Epithelial cell of proximal tubule (primary cell): ENCODE data around the gene ATP2B3. TPM values are rescaled to one million over a fixed set of nuclear protein-coding genes. Genes with fewer than 3 reads are reported as not detected.
A peak's percentile ranks its signal among the peaks of the same experiment; 100 is the strongest.
"Not testable (repeated sequence)": the region's sequence is repeated elsewhere in the genome, so short reads cannot be mapped to it uniquely, and the experiment has no call there.

Experiments
- DNase-seq: peaks from one replicate; pipeline ENCODE4 v3.0.0-alpha.2; 2011; ENCODE audit warnings: low read depth
- H3K4me3 ChIP-seq: 2 replicates; pipeline ENCODE4 v1.5.1; 2011; ENCODE audit warnings: low read depth, mild to moderate bottlenecking, low read length
- CTCF ChIP-seq: conservative IDR thresholded peaks from 2 replicates; pipeline ENCODE4 v1.5.1; 2012; ENCODE audit warnings: low read depth, mild to moderate bottlenecking, low read length
- total RNA-seq: library from RNA; depleted of rRNA; stranded (reverse); fragments of >200 nt; gene quantifications from 2 replicates; pipeline ENCODE4 v1.2.3, GENCODE V29; 2015

ATP2B3 gene
- total RNA-seq, 1 donor from 2014 or later = not detected

- DNase-seq = no peak
- peak overlapping the region; percentile 70 for H3K4me3 ChIP-seq
- no peak for TF ChIP-seq CTCF
These were observed 82.0 kb downstream of the ATP2B3 start for GRCh38 chrX:153599192-153600031.

DNA sequence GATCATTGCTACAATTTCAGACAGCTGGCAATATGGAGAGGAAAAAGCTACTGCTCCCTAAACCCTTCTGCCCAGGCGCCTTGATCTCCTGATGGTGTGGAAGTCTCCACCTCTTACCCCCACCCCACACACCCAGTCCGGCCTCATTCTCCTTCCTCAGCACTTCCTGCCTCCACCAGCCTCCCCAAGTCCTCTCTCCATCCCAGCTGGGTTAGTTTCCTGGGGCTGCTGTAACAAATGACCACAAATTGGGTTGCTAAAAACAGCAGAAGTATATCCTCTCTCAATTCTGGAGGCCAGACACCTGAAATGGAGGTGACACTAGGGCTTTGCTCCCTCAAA lies 82.6 kb downstream of the ATP2B3 start:
- no peak for DNase-seq
- H3K4me3 ChIP-seq = peak overlapping the region; percentile 70
- no peak for TF ChIP-seq CTCF

- no peak for DNase-seq
- no peak overlapping the region for H3K4me3 ChIP-seq
- TF ChIP-seq CTCF = no peak
These were observed 83.5 kb downstream of the ATP2B3 start for GRCh38 chrX:153600921-153601320.

DNA sequence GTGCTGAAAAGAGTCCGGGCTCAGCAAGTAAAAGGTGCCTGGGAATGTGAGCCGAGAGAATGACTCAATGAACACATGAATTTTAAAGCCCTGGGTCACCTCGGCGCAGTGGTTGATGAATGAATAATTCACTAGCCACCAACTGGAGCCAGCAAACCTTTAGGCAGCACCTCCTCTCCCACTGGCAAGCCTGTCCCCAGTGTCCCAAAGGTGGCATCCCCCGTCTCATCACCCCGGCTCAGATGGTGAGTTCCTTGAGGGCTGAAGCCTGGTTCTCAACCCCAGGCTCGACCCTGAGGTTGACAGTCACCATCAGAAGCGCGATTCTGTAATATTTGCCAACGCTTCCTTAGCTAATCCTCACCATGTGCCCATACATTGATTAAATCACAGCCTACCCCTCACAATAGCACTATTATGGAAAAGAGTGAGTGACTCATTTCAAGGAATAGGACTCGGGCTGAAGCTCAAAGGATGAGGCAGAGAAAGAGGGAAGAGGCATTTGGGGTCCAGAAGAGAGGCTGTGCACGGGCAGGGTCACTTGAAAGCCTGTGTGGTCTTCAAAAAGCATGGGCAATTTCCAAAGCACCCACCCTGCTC lies 84.2 kb downstream of the ATP2B3 start:
- no peak for DNase-seq

GRCh38 chrX:153602601-153603000 lies 85.2 kb downstream of the ATP2B3 start:
- DNase-seq = no peak
- no peak overlapping the region for H3K4me3 ChIP-seq
- no peak for TF ChIP-seq CTCF

More for the DNA sequence above, 84.2 kb downstream of the ATP2B3 start:
- H3K4me3 ChIP-seq = no peak overlapping the region
- no peak for TF ChIP-seq CTCF

- TF ChIP-seq CTCF = no peak
- DNase-seq = no peak
- no peak overlapping the region for H3K4me3 ChIP-seq
These were observed 85.8 kb downstream of the ATP2B3 start for GRCh38 chrX:153603131-153603656.

DNA sequence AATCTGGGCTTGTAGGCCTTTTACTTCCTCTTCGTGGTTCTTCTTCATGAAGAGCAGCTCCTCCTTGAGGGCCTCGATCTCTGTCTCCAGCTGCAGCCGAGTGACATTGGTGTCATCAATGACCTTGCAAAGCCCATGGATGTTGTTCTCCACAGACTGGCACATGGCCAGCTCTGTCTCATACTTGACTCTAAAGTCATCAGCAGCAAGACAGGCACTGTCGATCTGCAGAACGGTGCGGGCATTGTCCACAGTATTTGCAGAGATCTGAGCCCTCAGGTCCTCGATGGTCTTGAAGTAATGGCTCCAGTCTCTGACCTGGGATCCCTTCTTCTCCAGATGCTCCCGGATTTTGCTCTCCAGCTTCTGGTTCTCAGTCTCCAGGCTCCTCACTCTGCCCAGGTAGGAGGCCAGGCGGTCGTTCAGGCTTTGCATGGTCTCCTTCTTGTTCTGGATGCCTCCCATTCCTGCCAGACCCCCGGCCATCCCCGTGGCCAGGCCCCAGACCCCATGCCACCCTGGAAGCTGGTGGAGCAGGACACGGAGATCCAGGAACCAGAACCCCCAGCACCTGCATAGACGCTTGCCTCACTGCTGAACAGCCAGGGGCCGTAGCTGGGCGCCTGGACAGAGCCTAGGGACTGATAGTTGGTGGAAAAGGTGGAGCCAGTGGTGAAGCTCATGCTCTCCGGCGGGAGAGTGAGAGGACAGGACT lies 87.4 kb downstream of the ATP2B3 start:
- not testable (repeated sequence) for DNase-seq

More for the DNA sequence above, 87.4 kb downstream of the ATP2B3 start:
- not testable (repeated sequence) for H3K4me3 ChIP-seq
